Measurements from ENCODE around the gene TNP2. TPM values are rescaled to one million over a fixed set of nuclear protein-coding genes. Genes with fewer than 3 reads are reported as not detected.
"Not testable (repeated sequence)": the region's sequence is repeated elsewhere in the genome, so short reads cannot be mapped to it uniquely, and the experiment has no call there.

TNP2 gene
- total RNA-seq, 1 donor from 2014 or later = not detected

- Mint-ChIP-seq H3K9me3 (no peaks in the 10 kb centered on the region), H3K4me3 (peak overlapping the region; percentile 57), H3K27ac (peak overlapping the region; percentile 54), H3K27me3 (no peaks in the 10 kb centered on the region), H3K36me3 (no peaks in the 10 kb centered on the region), H3K4me1 (ENCODE audit: unreplicated experiment) (peaks cover 18% of the 10 kb centered on the region)
- no peak for TF ChIP-seq CTCF (conservative IDR thresholded peaks at IDR 0.05)
- no peak for DNase-seq (ENCODE audit: extremely low spot score, unreplicated experiment)
Observed at GRCh38 chr16:11302977-11303376, 33.9 kb upstream of the TNP2 start.

GRCh38 chr16:11301645-11302501 is 32.7 kb upstream of the TNP2 start:
- Mint-ChIP-seq H3K4me3 (no peak overlapping the region), H3K9me3 (no peaks in the 10 kb centered on the region), H3K27ac (peak overlapping the region; percentile 20), H3K27me3 (no peaks in the 10 kb centered on the region), H3K4me1 (ENCODE audit: unreplicated experiment) (peaks cover 23% of the 10 kb centered on the region), H3K36me3 (no peaks in the 10 kb centered on the region)
- TF ChIP-seq CTCF (conservative IDR thresholded peaks at IDR 0.05) = no peak
- DNase-seq (ENCODE audit: extremely low spot score, unreplicated experiment) = no peak

- H3K4me3 Mint-ChIP-seq = no peak overlapping the region
- H3K9me3 Mint-ChIP-seq = no peaks in the 10 kb centered on the region
- H3K27me3 Mint-ChIP-seq = no peaks in the 10 kb centered on the region
- H3K27ac Mint-ChIP-seq = no peak overlapping the region
- no peaks in the 10 kb centered on the region for H3K36me3 Mint-ChIP-seq
- DNase-seq (ENCODE audit: extremely low spot score, unreplicated experiment) = no peak
- no peak for TF ChIP-seq CTCF (conservative IDR thresholded peaks at IDR 0.05)
- peaks cover 28% of the 10 kb centered on the region for H3K4me1 Mint-ChIP-seq (ENCODE audit: unreplicated experiment)
Observed at GRCh38 chr16:11300560-11300892, 31.4 kb upstream of the TNP2 start.

GRCh38 chr16:11299865-11300559 is 30.9 kb upstream of the TNP2 start:
- H3K4me3 Mint-ChIP-seq = no peak overlapping the region
- no peak overlapping the region for H3K27ac Mint-ChIP-seq
- H3K36me3 Mint-ChIP-seq = no peaks in the 10 kb centered on the region
- no peak for DNase-seq (ENCODE audit: extremely low spot score, unreplicated experiment)
- H3K9me3 Mint-ChIP-seq = no peaks in the 10 kb centered on the region
- no peaks in the 10 kb centered on the region for H3K27me3 Mint-ChIP-seq
- peaks cover 29% of the 10 kb centered on the region for H3K4me1 Mint-ChIP-seq (ENCODE audit: unreplicated experiment)
- TF ChIP-seq CTCF (conservative IDR thresholded peaks at IDR 0.05) = no peak

GRCh38 chr16:11298950-11299547 is 29.9 kb upstream of the TNP2 start:
- not testable (repeated sequence) for DNase-seq (ENCODE audit: extremely low spot score, unreplicated experiment); H3K27ac Mint-ChIP-seq; H3K9me3 Mint-ChIP-seq; H3K4me3 Mint-ChIP-seq; H3K27me3 Mint-ChIP-seq; H3K36me3 Mint-ChIP-seq
- H3K4me1 Mint-ChIP-seq (ENCODE audit: unreplicated experiment) = peaks cover 29% of the 10 kb centered on the region
